ENCODE data around the gene PNKD.

DNA sequence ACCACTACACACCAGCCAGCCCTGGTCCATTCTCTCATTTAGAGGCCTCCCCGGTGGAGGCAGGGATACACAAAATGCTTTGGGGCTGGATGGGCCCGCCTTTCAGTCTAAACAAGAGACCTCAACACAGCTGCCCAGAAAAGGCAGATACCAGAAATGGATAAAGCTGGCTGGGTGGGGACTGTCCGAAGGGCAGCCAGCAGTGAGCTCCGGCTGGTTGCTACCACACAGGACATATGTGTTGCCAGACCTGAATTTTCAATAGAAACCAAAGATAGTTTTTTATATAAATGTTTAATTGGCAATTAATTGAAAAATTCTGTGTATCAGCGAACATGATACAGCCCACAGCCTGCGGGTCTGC, 8.1 kb upstream of the PNKD start:
- TF ChIP-seq, protein P1, sequence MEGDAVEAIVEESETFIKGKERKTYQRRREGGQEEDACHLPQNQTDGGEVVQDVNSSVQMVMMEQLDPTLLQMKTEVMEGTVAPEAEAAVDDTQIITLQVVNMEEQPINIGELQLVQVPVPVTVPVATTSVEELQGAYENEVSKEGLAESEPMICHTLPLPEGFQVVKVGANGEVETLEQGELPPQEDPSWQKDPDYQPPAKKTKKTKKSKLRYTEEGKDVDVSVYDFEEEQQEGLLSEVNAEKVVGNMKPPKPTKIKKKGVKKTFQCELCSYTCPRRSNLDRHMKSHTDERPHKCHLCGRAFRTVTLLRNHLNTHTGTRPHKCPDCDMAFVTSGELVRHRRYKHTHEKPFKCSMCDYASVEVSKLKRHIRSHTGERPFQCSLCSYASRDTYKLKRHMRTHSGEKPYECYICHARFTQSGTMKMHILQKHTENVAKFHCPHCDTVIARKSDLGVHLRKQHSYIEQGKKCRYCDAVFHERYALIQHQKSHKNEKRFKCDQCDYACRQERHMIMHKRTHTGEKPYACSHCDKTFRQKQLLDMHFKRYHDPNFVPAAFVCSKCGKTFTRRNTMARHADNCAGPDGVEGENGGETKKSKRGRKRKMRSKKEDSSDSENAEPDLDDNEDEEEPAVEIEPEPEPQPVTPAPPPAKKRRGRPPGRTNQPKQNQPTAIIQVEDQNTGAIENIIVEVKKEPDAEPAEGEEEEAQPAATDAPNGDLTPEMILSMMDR (conservative IDR thresholded peaks at IDR 0.05) = no peak
- no peak for TF ChIP-seq ZFX (IDR thresholded peaks at IDR 0.05)

Measured in C4-2B (cell line).